ENCODE data around the gene NUAK2.

NUAK2 gene

GRCh38 chr1:205270764-205271163, 50.8 kb downstream of the NUAK2 start:
- FAIRE-seq = no peak

- FAIRE-seq = no peak
Observed at GRCh38 chr1:205270271-205270670, 51.3 kb downstream of the NUAK2 start.

- no peak for FAIRE-seq
Observed at GRCh38 chr1:205269711-205270110, 51.8 kb downstream of the NUAK2 start.

GRCh38 chr1:205268846-205269680, 52.5 kb downstream of the NUAK2 start:
- no peak for FAIRE-seq

GRCh38 chr1:205267306-205267902, 54.1 kb downstream of the NUAK2 start:
- no peak for FAIRE-seq

- no peak for FAIRE-seq
Observed at GRCh38 chr1:205266611-205267305, 54.8 kb downstream of the NUAK2 start.

- no peak for FAIRE-seq
Observed at GRCh38 chr1:205263580-205264190, 57.9 kb downstream of the NUAK2 start.

- FAIRE-seq = no peak
Observed at GRCh38 chr1:205262731-205263171, 58.8 kb downstream of the NUAK2 start.

GRCh38 chr1:205261946-205262691, 59.4 kb downstream of the NUAK2 start:
- FAIRE-seq = no peak

- FAIRE-seq = no peak
Observed at GRCh38 chr1:205260948-205261732, 60.4 kb downstream of the NUAK2 start.

- FAIRE-seq = no peak
Observed at GRCh38 chr1:205259998-205260397, 61.5 kb downstream of the NUAK2 start.

- no peak for FAIRE-seq
Observed at GRCh38 chr1:205259324-205259832, 62.2 kb downstream of the NUAK2 start.

- FAIRE-seq = no peak
Observed at GRCh38 chr1:205258719-205259118, 62.8 kb downstream of the NUAK2 start.

- no peak for FAIRE-seq
Observed at GRCh38 chr1:205258261-205258691, 63.3 kb downstream of the NUAK2 start.

GRCh38 chr1:205257735-205258134, 63.8 kb downstream of the NUAK2 start:
- no peak for FAIRE-seq

- FAIRE-seq = no peak
Observed at GRCh38 chr1:205256951-205257625, 64.5 kb downstream of the NUAK2 start.

- no peak for FAIRE-seq
Observed at GRCh38 chr1:205255941-205256780, 65.4 kb downstream of the NUAK2 start.

Measured in A204.1 (cell line).